ENCODE results near the gene ZSCAN26. TPM values are rescaled to one million over a fixed set of nuclear protein-coding genes. Genes with fewer than 3 reads are reported as not detected.

The ZSCAN26 gene
- total and polyA plus RNA-seq, 2 donors (not counting 1 experiment from before 2014, with no cell fraction given) = 17.9 to 29.3 TPM

DNA sequence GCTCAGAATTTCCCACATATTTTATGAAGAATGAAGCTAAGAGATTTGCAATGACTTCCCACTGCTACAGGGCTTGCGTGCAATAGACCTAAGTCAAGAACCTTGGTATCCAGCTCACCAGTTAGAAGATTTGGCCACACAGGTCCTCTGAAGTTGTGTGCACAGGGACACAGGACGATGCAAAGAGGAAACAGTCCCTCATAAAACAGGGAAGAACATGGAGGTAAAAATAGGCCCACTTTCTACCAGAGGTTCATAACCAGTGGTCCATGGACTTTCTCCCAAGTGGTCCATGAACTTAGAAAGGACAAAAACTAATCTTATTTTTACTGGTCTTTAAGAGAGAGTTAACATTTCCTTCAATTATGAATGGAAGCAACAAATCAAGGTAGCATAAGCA is 16.2 kb upstream of the ZSCAN26 start:
- H3K4me3 Mint-ChIP-seq = peak overlapping the region; percentile 82
- H2AFZ ChIP-seq (ENCODE audit: insufficient read depth, low read depth, low read length, poor library complexity, severe bottlenecking) = no peak overlapping the region
- H3K27me3 Mint-ChIP-seq = no peaks in the 10 kb centered on the region
- no peak for TF ChIP-seq EZH2 (IDR thresholded peaks at IDR 0.05; ENCODE audit: borderline replicate concordance, insufficient read depth, low read depth, low read length, poor library complexity, severe bottlenecking)
- TF ChIP-seq, protein P1, sequence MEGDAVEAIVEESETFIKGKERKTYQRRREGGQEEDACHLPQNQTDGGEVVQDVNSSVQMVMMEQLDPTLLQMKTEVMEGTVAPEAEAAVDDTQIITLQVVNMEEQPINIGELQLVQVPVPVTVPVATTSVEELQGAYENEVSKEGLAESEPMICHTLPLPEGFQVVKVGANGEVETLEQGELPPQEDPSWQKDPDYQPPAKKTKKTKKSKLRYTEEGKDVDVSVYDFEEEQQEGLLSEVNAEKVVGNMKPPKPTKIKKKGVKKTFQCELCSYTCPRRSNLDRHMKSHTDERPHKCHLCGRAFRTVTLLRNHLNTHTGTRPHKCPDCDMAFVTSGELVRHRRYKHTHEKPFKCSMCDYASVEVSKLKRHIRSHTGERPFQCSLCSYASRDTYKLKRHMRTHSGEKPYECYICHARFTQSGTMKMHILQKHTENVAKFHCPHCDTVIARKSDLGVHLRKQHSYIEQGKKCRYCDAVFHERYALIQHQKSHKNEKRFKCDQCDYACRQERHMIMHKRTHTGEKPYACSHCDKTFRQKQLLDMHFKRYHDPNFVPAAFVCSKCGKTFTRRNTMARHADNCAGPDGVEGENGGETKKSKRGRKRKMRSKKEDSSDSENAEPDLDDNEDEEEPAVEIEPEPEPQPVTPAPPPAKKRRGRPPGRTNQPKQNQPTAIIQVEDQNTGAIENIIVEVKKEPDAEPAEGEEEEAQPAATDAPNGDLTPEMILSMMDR (IDR thresholded peaks at IDR 0.05) = no peak
- peaks cover 0 to 4% (median 0%) of the 10 kb centered on the region in 3 donors for H3K9me3 ChIP-seq (ENCODE audit: control extremely low read depth in 1 of 3, control insufficient read depth in 2 of 3, insufficient read depth in 1 of 3, low read length in 2 of 3)
- H3K36me3 ChIP-seq (replicated peaks in 1 of 2; ENCODE audit: control extremely low read depth in 1 of 2, control insufficient read depth in 1 of 2, extremely low read depth in 1 of 2, insufficient read depth in 2 of 2, low read length in 1 of 2) = peaks cover 1 to 18% of the 10 kb centered on the region in 2 experiments
- H3K27me3 ChIP-seq (replicated peaks in 1 of 4; ENCODE audit: control extremely low read depth in 1 of 4, control insufficient read depth in 3 of 4, insufficient read depth in 4 of 4, low read length in 3 of 4) = peaks cover 0 to 3% (median 2%) of the 10 kb centered on the region in 4 experiments
- H4K20me1 ChIP-seq (ENCODE audit: control insufficient read depth, insufficient read depth, low read length, poor library complexity, severe bottlenecking) = no peaks in the 10 kb centered on the region
- no peaks in the 10 kb centered on the region for H3K9me3 Mint-ChIP-seq (ENCODE audit: insufficient read depth)
- ChIA-PET CTCF (interaction anchor here (0.6 to 2.4 kb wide), 3 partner anchors 17 to 109 kb away, joined by 3 to 24 read pairs (median 8); partner anchors contain the start of genes ZKSCAN8 and ZSCAN26), POLR2A (no interaction called here)
- H3K4me2 ChIP-seq (replicated peaks; ENCODE audit: low read depth, low read length, poor library complexity, severe bottlenecking) = peak overlapping the region; percentile 90
- H3K79me2 ChIP-seq (ENCODE audit: control insufficient read depth, insufficient read depth, low read length) = peaks cover 17% of the 10 kb centered on the region
- intact Hi-C loops (cut with micrococcal nuclease) = no loop called here
- no peak overlapping the region for H3K27ac Mint-ChIP-seq
- ATAC-seq (ENCODE audit: low read depth) = no peak
- no peak overlapping the region for H3K27ac ChIP-seq (ENCODE audit: low read length in 2 of 2)
- WGBS (ENCODE audit: insufficient coverage) = 80% methylated on average over 2 of the region's 2 CpGs
- DNase-seq = no peak
- no peak overlapping the region for H3K9ac ChIP-seq (ENCODE audit: low read length)
- peak overlapping the region in 1 of 5 experiments; percentile 99 for H3K4me3 ChIP-seq (ENCODE audit: control extremely low read depth in 1 of 5, extremely low read depth in 1 of 5, insufficient read depth in 1 of 5, low read depth in 2 of 5, low read length in 4 of 5)
- peaks cover 14 to 20% of the 10 kb centered on the region in 2 donors for H3K4me1 ChIP-seq (ENCODE audit: control insufficient read depth in 2 of 2, insufficient read depth in 2 of 2, low read length in 2 of 2)
- H3K4me1 Mint-ChIP-seq = peaks cover 31% of the 10 kb centered on the region

DNA sequence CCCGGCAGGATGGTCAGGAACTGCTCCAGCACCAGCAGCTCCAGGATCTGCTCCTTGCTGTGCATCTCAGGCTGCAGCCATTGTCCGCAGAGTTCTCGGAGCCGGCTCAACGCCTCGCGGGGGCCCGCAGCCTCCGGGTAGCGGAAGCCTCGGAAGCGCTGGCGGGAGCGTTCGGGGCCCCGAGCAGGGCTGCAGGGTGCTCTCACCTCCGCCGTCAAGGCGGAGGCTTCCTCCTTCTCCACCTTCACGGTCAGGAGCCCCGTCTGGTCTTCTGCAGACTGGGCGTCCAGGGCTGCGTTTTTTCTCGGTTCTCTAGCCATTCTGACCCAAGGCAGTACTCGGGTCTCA is 15.3 kb upstream of the ZSCAN26 start:
- Histone ChIP-seq H3K27ac (ENCODE audit: low read length in 2 of 2) (peak overlapping the region in 1 of 2 donors; percentile 58), H3K36me3 (replicated peaks in 1 of 2; ENCODE audit: control extremely low read depth in 1 of 2, control insufficient read depth in 1 of 2, extremely low read depth in 1 of 2, insufficient read depth in 2 of 2, low read length in 1 of 2) (peaks cover under 1 to 11% of the 10 kb centered on the region in 2 experiments), H3K9me3 (ENCODE audit: control extremely low read depth in 1 of 3, control insufficient read depth in 2 of 3, insufficient read depth in 1 of 3, low read length in 2 of 3) (peaks cover 0 to 4% (median 0%) of the 10 kb centered on the region in 3 donors), H3K4me3 (ENCODE audit: control extremely low read depth in 1 of 5, extremely low read depth in 1 of 5, insufficient read depth in 1 of 5, low read depth in 2 of 5, low read length in 4 of 5) (peak overlapping the region; percentile 59 to 99 (median 94)), H3K9ac (ENCODE audit: low read length) (peak overlapping the region; percentile 96), H3K4me2 (replicated peaks; ENCODE audit: low read depth, low read length, poor library complexity, severe bottlenecking) (peak overlapping the region; percentile 90), H2AFZ (ENCODE audit: insufficient read depth, low read depth, low read length, poor library complexity, severe bottlenecking) (peak overlapping the region; percentile 100), H4K20me1 (ENCODE audit: control insufficient read depth, insufficient read depth, low read length, poor library complexity, severe bottlenecking) (no peaks in the 10 kb centered on the region), H3K4me1 (ENCODE audit: control insufficient read depth in 2 of 2, insufficient read depth in 2 of 2, low read length in 2 of 2) (peaks cover 14 to 20% of the 10 kb centered on the region in 2 donors), H3K27me3 (replicated peaks in 1 of 4; ENCODE audit: control extremely low read depth in 1 of 4, control insufficient read depth in 3 of 4, insufficient read depth in 4 of 4, low read length in 3 of 4) (peaks cover 0 to 3% (median 2%) of the 10 kb centered on the region in 4 experiments), H3K79me2 (ENCODE audit: control insufficient read depth, insufficient read depth, low read length) (peaks cover 17% of the 10 kb centered on the region)
- H3K9me3 Mint-ChIP-seq (ENCODE audit: insufficient read depth) = no peaks in the 10 kb centered on the region
- peak overlapping the region; percentile 98 for H3K4me3 Mint-ChIP-seq
- H3K27ac Mint-ChIP-seq = peak overlapping the region; percentile 78
- H3K27me3 Mint-ChIP-seq = no peaks in the 10 kb centered on the region
- intact Hi-C loops (cut with micrococcal nuclease) = loop anchor here (1.0 to 2.0 kb wide), 10 partner anchors 16 to 863 kb away; partner anchors contain the start of genes PGBD1, ZKSCAN8, ZNF391 and ZSCAN12
- DNase-seq = no peak
- ChIA-PET CTCF (interaction anchor here (1.0 to 2.4 kb wide), 7 partner anchors 16 to 148 kb away, joined by 3 to 24 read pairs (median 5); partner anchors contain the start of genes ZSCAN12 and ZSCAN26), POLR2A (interaction anchor here (1.1 to 1.2 kb wide), 4 partner anchors 15 to 171 kb away, joined by 6 to 12 read pairs (median 10); partner anchors contain the start of genes ZKSCAN8, ZNF165 and ZSCAN26)
- TF ChIP-seq, protein P1 (IDR thresholded peaks at IDR 0.05) = no peak
- no peak for TF ChIP-seq EZH2 (IDR thresholded peaks at IDR 0.05; ENCODE audit: borderline replicate concordance, insufficient read depth, low read depth, low read length, poor library complexity, severe bottlenecking)
- peaks cover 31% of the 10 kb centered on the region for H3K4me1 Mint-ChIP-seq
- ATAC-seq (ENCODE audit: low read depth) = peak; percentile 50
- WGBS (ENCODE audit: insufficient coverage) = under 1% methylated on average over 25 of the region's 25 CpGs

Data from B cell (primary cell).